ENCODE results near the gene PRRT2.

DNA sequence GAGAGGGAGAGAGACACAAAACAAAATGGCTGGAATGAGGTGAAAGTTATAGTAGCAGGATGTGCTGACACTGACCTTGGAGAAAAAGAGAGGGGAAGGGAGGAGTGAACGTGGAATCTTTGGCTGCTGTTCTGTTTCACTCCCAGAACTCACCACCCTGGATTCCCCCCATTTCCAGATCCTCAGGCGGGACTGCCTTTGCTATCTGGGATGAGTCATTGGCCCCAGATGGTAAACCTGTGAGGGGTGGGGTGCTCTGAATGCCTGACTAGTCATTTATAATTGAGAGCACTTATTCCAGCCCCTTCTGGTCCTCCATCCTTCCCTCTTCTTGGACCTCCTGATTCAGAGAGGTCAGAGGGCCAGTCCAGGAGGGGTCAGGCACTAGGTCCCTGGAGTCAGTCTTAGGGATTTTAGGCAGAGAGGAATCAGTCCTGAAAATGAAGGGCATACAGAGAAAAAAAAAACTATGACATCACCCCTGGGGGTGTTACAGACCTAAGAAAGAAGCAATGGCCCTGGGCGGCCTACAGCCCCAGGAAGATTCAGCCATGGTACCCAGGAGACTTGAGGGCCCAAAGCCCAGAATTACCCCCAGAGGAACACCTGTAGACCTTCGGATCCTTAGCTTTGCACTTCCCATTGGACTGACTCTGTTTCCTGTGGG lies 36.1 kb upstream of the PRRT2 start:
- TF ChIP-seq, protein P1, sequence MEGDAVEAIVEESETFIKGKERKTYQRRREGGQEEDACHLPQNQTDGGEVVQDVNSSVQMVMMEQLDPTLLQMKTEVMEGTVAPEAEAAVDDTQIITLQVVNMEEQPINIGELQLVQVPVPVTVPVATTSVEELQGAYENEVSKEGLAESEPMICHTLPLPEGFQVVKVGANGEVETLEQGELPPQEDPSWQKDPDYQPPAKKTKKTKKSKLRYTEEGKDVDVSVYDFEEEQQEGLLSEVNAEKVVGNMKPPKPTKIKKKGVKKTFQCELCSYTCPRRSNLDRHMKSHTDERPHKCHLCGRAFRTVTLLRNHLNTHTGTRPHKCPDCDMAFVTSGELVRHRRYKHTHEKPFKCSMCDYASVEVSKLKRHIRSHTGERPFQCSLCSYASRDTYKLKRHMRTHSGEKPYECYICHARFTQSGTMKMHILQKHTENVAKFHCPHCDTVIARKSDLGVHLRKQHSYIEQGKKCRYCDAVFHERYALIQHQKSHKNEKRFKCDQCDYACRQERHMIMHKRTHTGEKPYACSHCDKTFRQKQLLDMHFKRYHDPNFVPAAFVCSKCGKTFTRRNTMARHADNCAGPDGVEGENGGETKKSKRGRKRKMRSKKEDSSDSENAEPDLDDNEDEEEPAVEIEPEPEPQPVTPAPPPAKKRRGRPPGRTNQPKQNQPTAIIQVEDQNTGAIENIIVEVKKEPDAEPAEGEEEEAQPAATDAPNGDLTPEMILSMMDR (IDR thresholded peaks at IDR 0.05) = no peak
- no peak for TF ChIP-seq POLR2A (IDR thresholded peaks at IDR 0.05)
